Heart left ventricle (tissue), 13 donors: ENCODE data around the gene CD59.

Source experiments
- CTCF ChIP-seq, 12 donors: fragments of 200-600 bp; sonication (generic) in 4 of 12; IDR thresholded peaks; one replicate each; pipeline versions ENCODE4 v1.5.0 to v1.8.0; 2018 to 2022; ENCODE audit warnings: antibody characterized with exemption in 12 of 12, mild to moderate bottlenecking in 5 of 12
- POLR2A ChIP-seq, 2 donors: fragments of 450-650 bp; IDR thresholded peaks; one replicate each; pipeline ENCODE4 v1.6.1; 2017; ENCODE audit warnings: antibody characterized with exemption in 2 of 2, mild to moderate bottlenecking in 2 of 2, moderate library complexity in 2 of 2
- donor health status: ischemic (EF 13 %, LVEDD 7.1; RV severe dilation, severe dysfunction).
- donor health status: DM: no; HTN: yes; CAD: no.
- donor health status: DM: no; HTN: no; CAD: no.
- donor health status: ischemic (EF 25% LVEDD 6.9; RV normal size, moderate dysfunction).
- donor health status: ischemic (EF 25% LVEDD 5.7; RV mildly dilated, moderate dysfunction).
- donor health status: ischemic (EF 35%, LVEDD 5.7; RV mildly dilated, moderate dysfunction).
- donor health status: nonischemic (EF 11% LVEDD 7.7; RV severe dilation, severe dysfunction).
- donor health status: DM: yes; HTN: yes; CAD: no.
- donor health status: PGD.
- donor health status: ischemic (EF 29% LVEDD 5.4; RV normal size, mild dysfunction).
- donor health status: nonischemic (EF 23%, LVEDD 6.1; RV moderate dilation, normal function).

GRCh38 chr11:33709466-33709865, 26.8 kb downstream of the CD59 start:
- no peak for TF ChIP-seq POLR2A (IDR thresholded peaks at IDR 0.05)
- TF ChIP-seq CTCF (IDR thresholded peaks at IDR 0.05), result no peak
